ENCODE data around the gene SWI5. TPM values are rescaled to one million over a fixed set of nuclear protein-coding genes. Genes with fewer than 3 reads are reported as not detected.

SWI5 gene
- total and polyA plus RNA-seq, 12 donors, result 13.9 to 46.3 (median 20.8) TPM

DNA sequence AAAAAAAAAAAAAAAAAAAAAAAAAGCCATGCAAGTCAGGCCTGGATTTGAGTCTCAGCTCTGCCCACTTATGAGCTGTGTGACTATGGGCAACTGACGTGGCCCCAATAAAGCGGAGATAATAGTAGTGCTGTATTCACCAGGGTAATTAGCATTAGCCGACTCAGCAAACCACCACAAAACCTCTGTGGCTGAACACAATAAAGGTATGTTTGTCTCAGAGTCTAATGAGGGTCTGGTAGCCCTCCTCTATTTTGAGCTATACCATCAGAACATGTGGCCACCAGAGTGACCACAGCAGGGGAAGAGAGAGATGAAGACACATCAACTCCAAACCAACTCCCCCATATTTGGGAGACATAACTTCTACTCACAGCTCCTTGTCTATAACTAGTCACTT lies 15.9 kb downstream of the SWI5 start:
- no peak for DNase-seq
- WGBS, 2 donors, result 93 to 96% methylated on average over 3 of the region's 3 CpGs
- ATAC-seq, result no peak

DNA sequence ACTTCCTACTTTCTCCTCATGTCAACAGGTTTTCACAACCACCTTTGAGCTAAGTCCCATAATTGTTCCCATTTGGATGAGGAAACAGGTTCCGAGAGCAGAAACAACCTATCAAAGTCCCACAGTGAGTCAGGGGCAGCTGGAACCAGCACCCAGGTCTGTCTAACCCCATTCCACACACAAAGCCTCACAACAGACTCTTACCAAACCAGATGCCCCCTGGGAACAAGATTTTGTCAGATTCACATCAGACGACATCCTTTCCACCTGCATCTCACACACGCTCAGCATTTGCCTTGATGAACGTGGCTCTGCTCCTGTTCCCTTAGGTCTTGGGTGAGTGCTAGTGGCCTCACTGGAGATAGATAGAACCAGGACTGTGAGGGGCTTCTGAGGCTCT lies 17.0 kb downstream of the SWI5 start:
- H3K9me3 ChIP-seq, result no peaks in the 10 kb centered on the region
- no peak overlapping the region for H3K27ac ChIP-seq
- H3K36me3 ChIP-seq, result peaks cover 0 to 44% (median 4%) of the 10 kb centered on the region in 9 donors
- TF ChIP-seq, protein P1, sequence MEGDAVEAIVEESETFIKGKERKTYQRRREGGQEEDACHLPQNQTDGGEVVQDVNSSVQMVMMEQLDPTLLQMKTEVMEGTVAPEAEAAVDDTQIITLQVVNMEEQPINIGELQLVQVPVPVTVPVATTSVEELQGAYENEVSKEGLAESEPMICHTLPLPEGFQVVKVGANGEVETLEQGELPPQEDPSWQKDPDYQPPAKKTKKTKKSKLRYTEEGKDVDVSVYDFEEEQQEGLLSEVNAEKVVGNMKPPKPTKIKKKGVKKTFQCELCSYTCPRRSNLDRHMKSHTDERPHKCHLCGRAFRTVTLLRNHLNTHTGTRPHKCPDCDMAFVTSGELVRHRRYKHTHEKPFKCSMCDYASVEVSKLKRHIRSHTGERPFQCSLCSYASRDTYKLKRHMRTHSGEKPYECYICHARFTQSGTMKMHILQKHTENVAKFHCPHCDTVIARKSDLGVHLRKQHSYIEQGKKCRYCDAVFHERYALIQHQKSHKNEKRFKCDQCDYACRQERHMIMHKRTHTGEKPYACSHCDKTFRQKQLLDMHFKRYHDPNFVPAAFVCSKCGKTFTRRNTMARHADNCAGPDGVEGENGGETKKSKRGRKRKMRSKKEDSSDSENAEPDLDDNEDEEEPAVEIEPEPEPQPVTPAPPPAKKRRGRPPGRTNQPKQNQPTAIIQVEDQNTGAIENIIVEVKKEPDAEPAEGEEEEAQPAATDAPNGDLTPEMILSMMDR (IDR thresholded peaks at IDR 0.05), result no peak
- no peak overlapping the region for H3K4me3 ChIP-seq
- ATAC-seq (no peak), DNase-seq (no peak)
- no peaks in the 10 kb centered on the region for H3K27me3 ChIP-seq
- H3K4me1 ChIP-seq, result peaks cover 0 to 4% (median 0%) of the 10 kb centered on the region in 9 donors
- 85 to 89% methylated on average over 4 of the region's 4 CpGs for WGBS, 2 donors
- intact Hi-C loops (cut with DNase I), result loop anchor here in 1 of 10 donors (10.0 kb wide), 1 partner anchor 232 kb away; no protein-coding TSS in a partner anchor

More for the DNA sequence above, 15.9 kb downstream of the SWI5 start:
- H3K27me3 ChIP-seq, result no peaks in the 10 kb centered on the region
- no peaks in the 10 kb centered on the region for H3K9me3 ChIP-seq
- no peak overlapping the region for H3K4me3 ChIP-seq
- peaks cover 0 to 4% (median 0%) of the 10 kb centered on the region in 9 donors for H3K4me1 ChIP-seq
- intact Hi-C loops (cut with DNase I), result loop anchor here in 1 of 10 donors (10.0 kb wide), 1 partner anchor 233 kb away; no protein-coding TSS in a partner anchor
- H3K36me3 ChIP-seq, result peaks cover 0 to 55% (median 4%) of the 10 kb centered on the region in 9 donors
- H3K27ac ChIP-seq, result no peak overlapping the region
- TF ChIP-seq, protein P1 (IDR thresholded peaks at IDR 0.05), result no peak

DNA sequence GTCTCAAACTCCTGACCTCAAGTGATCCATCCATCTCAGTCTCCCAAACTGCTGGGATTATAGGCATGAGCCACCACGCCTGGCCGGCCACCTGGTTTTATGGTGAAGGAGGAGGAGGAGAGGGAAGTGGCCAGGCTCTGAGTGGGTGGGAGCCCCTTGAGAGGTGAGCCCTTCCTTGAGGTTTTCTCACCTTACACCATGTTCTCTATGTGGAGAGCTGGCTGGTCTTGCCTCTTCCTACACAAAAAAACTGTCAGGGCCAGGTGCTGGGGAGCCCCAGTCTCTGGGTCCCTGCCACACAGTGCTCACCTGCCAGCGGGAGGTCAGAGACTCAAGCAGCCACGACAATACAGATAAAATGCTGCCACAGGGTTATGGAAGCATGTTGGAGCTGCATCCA lies 18.1 kb downstream of the SWI5 start:
- Histone ChIP-seq H3K4me3 (no peak overlapping the region), H3K36me3 (peaks cover 0 to 34% (median 0%) of the 10 kb centered on the region in 9 donors), H3K9me3 (no peaks in the 10 kb centered on the region), H3K4me1 (peaks cover 0 to 4% (median 0%) of the 10 kb centered on the region in 9 donors), H3K27me3 (no peaks in the 10 kb centered on the region), H3K27ac (no peak overlapping the region)
- WGBS, 2 donors, result 89% methylated on average over 4 of the region's 4 CpGs
- TF ChIP-seq, protein P1 (IDR thresholded peaks at IDR 0.05), result no peak
- intact Hi-C loops (cut with DNase I), result loop anchor here in 1 of 10 donors (10.0 kb wide), 1 partner anchor 231 kb away; no protein-coding TSS in a partner anchor
- ATAC-seq, result no peak
- no peak for DNase-seq

DNA sequence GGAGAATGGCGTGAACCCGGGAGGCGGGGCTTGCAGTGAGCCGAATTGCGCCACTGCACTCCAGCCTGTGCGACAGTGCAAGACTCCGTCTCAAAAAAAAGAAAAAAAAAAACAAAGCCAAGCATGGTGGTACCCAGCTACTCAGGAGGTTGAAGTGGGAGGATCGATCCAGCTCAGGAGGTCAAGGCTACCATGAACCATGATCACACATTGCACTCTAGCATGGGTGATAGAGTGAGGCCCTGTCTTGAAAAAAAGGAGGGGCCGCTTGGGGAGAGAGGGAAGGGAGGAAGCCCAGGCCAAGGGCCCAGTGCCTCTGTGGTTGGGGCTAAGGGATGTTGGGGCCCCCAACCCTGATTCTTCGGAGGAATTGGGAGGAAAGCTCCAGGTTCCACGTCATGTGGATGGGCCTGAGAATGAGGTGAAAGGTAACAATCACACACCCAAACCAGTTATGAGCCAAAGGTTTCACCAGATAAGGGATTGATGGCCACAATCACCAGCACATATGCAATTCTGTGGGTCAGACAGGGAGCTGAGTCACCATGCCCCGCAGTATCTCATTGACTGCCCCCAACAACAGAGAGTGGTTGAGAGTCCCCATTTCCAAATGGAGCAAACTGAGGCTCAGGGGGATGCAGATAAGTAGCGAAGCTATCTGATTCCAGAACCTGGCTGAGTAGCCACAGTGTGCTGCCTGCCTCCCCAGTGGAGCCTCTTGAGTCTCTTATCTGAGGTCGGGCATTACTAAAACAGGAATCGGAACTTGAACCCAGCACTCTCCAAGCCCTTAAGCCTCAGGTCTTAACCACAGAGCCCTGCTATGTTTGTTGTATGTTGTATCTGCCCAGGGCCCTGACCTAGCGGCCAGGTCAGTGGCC lies 20.5 kb downstream of the SWI5 start:
- Histone ChIP-seq H3K9me3 (no peaks in the 10 kb centered on the region), H3K27ac (no peak overlapping the region), H3K4me3 (no peak overlapping the region), H3K4me1 (peaks cover 0 to 4% (median 0%) of the 10 kb centered on the region in 9 donors), H3K27me3 (no peaks in the 10 kb centered on the region), H3K36me3 (peaks cover 0 to 18% (median 0%) of the 10 kb centered on the region in 9 donors)
- DNase-seq, result no peak
- 90 to 91% methylated on average over 16 of the region's 16 CpGs for WGBS, 2 donors
- intact Hi-C loops (cut with DNase I), result loop anchor here in 3 of 10 donors (5.0 to 10.0 kb wide), 4 partner anchors 46 to 228 kb away; partner anchors contain the start of gene SLC27A4 (in 1 of the 3)
- ATAC-seq, result no peak
- TF ChIP-seq, protein P1 (IDR thresholded peaks at IDR 0.05), result no peak

Data from heart right ventricle (tissue), 16 donors.